IMR-90 (cell line): Measurements from ENCODE around the gene HOXB8. TPM values are rescaled to one million over a fixed set of nuclear protein-coding genes. Genes with fewer than 3 reads are reported as not detected.

ENCODE experiments used
- ATAC-seq: fragments of 200-7000 bp; cut with Tn5 transposase; 2 replicates; pipeline ENCODE4 v1.9.1; 2020; ENCODE audit warnings: low read depth, mild to moderate bottlenecking, moderate library complexity
- BruUV-seq: library from RNA; stranded (reverse); fragments of 400-500 nt; replicated peaks from 2 replicates; lab custom pipeline; 2021; lab: Mats Ljungman, UMichigan
- CTCF ChIA-PET: fragments of 300-600 bp; formaldehyde crosslinking; extraction: SDS; loops from one replicate; lab custom pipeline; 2021; ENCODE audit warnings: antibody characterized with exemption; lab: Yijun Ruan, JAX
- POLR2A ChIA-PET: fragments of 300-600 bp; sonication (Branson Sonifier 250); formaldehyde crosslinking; loops from one replicate; lab custom pipeline; 2022; ENCODE audit warnings: antibody characterized with exemption; ENCODE audit not compliant: unreplicated experiment; lab: Charles Lee
- DNase-seq: peaks from one replicate; pipeline ENCODE4 v3.0.0; 2013
- H2AFZ ChIP-seq: replicated peaks from 2 replicates; pipeline ENCODE3; 2013; ENCODE audit warnings: low read length, mild to moderate bottlenecking; ENCODE audit not compliant: poor library complexity
- H2AK5ac ChIP-seq: 2 replicates; pipeline ENCODE4 v1.6.1; 2013; ENCODE audit warnings: low read depth, low read length, inconsistent platforms
- H2AK9ac ChIP-seq: replicated peaks from 2 replicates; pipeline ENCODE3; 2013; ENCODE audit warnings: mild to moderate bottlenecking, low read depth, low read length, moderate library complexity; ENCODE audit not compliant: poor library complexity
- H2BK120ac ChIP-seq: 2 replicates; pipeline ENCODE4 v1.6.1; 2013; ENCODE audit warnings: low read depth, low read length, inconsistent platforms
- H2BK15ac ChIP-seq: 3 replicates; pipeline ENCODE4 v1.6.1; 2013; ENCODE audit warnings: low read depth, low read length, inconsistent platforms
- H2BK20ac ChIP-seq: 2 replicates; pipeline ENCODE4 v1.6.1; 2013; ENCODE audit warnings: low read depth, mild to moderate bottlenecking, inconsistent platforms, low read length, moderate library complexity
- H2BK5ac ChIP-seq: 2 replicates; pipeline ENCODE4 v1.6.1; 2013; ENCODE audit warnings: mild to moderate bottlenecking, low read depth, low read length, inconsistent platforms; ENCODE audit not compliant: poor library complexity, severe bottlenecking
- H3K14ac ChIP-seq: replicated peaks from 2 replicates; pipeline ENCODE4 v1.6.1; 2013; ENCODE audit warnings: low read depth, low read length, inconsistent platforms
- H3K18ac ChIP-seq: 2 replicates; pipeline ENCODE4 v1.6.1; 2013; ENCODE audit warnings: low read depth, low read length, control low read depth
- H3K23ac ChIP-seq: 2 replicates; pipeline ENCODE4 v1.6.1; 2013; ENCODE audit warnings: low read depth, low read length, inconsistent platforms
- H3K27ac ChIP-seq: 2 replicates; pipeline ENCODE4 v1.5.1; 2013; ENCODE audit warnings: mild to moderate bottlenecking, control low read depth, low read length; ENCODE audit not compliant: insufficient read depth
- H3K27me3 ChIP-seq: 2 replicates; pipeline ENCODE4 v1.6.1; 2013; ENCODE audit warnings: low read length; ENCODE audit not compliant: control insufficient read depth, insufficient read depth
- H3K36me3 ChIP-seq: 2 replicates; pipeline ENCODE4 v1.6.1; 2013; ENCODE audit warnings: low read length, mixed read lengths; ENCODE audit not compliant: control insufficient read depth, insufficient read depth
- H3K4ac ChIP-seq: 2 replicates; pipeline ENCODE4 v1.6.1; 2013; ENCODE audit warnings: low read depth, low read length, inconsistent platforms
- H3K4me1 ChIP-seq: 2 replicates; pipeline ENCODE4 v1.6.1; 2013; ENCODE audit warnings: low read length, mixed read lengths; ENCODE audit not compliant: control insufficient read depth, insufficient read depth
- H3K4me2 ChIP-seq: 2 replicates; pipeline ENCODE4 v1.6.1; 2013; ENCODE audit warnings: low read depth, mild to moderate bottlenecking, control low read depth, low read length, moderate library complexity
- H3K4me3 ChIP-seq: 2 replicates; pipeline ENCODE4 v1.5.1; 2013; ENCODE audit warnings: low read depth, mild to moderate bottlenecking, control low read depth, low read length, moderate library complexity; ENCODE audit not compliant: insufficient read depth
- H3K56ac ChIP-seq: 2 replicates; pipeline ENCODE4 v1.6.1; 2013; ENCODE audit warnings: low read length, inconsistent platforms; ENCODE audit not compliant: insufficient read depth; ENCODE audit errors: extremely low read depth
- H3K79me1 ChIP-seq, 2 experiments: 2 replicates each; pipeline ENCODE4 v1.6.1; 2013; ENCODE audit warnings: low read length in 2 of 2, inconsistent platforms in 1 of 2, low read depth in 1 of 2
- H3K9ac ChIP-seq: 2 replicates; pipeline ENCODE4 v1.6.1; 2013; ENCODE audit warnings: low read depth, low read length, control low read depth
- H3K9me1 ChIP-seq: 2 replicates; pipeline ENCODE4 v1.6.1; 2013; ENCODE audit warnings: low read length, inconsistent platforms; ENCODE audit not compliant: insufficient read depth
- H3K9me3 ChIP-seq: 2 replicates; pipeline ENCODE4 v1.6.1; 2013; ENCODE audit warnings: low read length; ENCODE audit not compliant: control insufficient read depth, insufficient read depth
- H4K20me1 ChIP-seq: 2 replicates; pipeline ENCODE4 v1.6.1; 2013; ENCODE audit warnings: low read length, inconsistent platforms; ENCODE audit not compliant: insufficient read depth
- H4K5ac ChIP-seq: 2 replicates; pipeline ENCODE4 v1.6.1; 2013; ENCODE audit warnings: mild to moderate bottlenecking, low read depth, low read length, control low read depth
- H4K8ac ChIP-seq, 2 experiments: 2 replicates each; pipeline ENCODE4 v1.6.1; 2013; ENCODE audit warnings: low read depth in 2 of 2, low read length in 2 of 2, control low read depth in 1 of 2, inconsistent platforms in 1 of 2
- H4K91ac ChIP-seq: 2 replicates; pipeline ENCODE4 v1.6.1; 2013; ENCODE audit warnings: low read depth, low read length, inconsistent platforms; ENCODE audit not compliant: insufficient read depth
- BHLHE40 ChIP-seq: fragments of 150-350 bp; IDR thresholded peaks from 2 replicates; pipeline ENCODE4 v1.6.1; 2016; ENCODE audit warnings: mild to moderate bottlenecking, low read depth, low read length
- CEBPB ChIP-seq: IDR thresholded peaks from 2 replicates; pipeline ENCODE4 v1.6.1; 2012; ENCODE audit warnings: low read depth, low read length, improper control_type of control experiment
- CTCF ChIP-seq: conservative IDR thresholded peaks from 2 replicates; pipeline ENCODE4 v1.5.1; 2012; ENCODE audit warnings: mild to moderate bottlenecking, low read depth, low read length, improper control_type of control experiment
- FOS ChIP-seq: fragments of 150-350 bp; IDR thresholded peaks from 2 replicates; pipeline ENCODE4 v1.6.1; 2016; ENCODE audit warnings: low read depth, low read length
- MAFK ChIP-seq: IDR thresholded peaks from 2 replicates; pipeline ENCODE4 v1.6.1; 2012; ENCODE audit warnings: low read depth, low read length, improper control_type of control experiment
- MAZ ChIP-seq: IDR thresholded peaks from 2 replicates; pipeline ENCODE4 v1.6.1; 2012; ENCODE audit warnings: low read depth, mild to moderate bottlenecking, low read length, improper control_type of control experiment, moderate library complexity, borderline replicate concordance
- MXI1 ChIP-seq: IDR thresholded peaks from 2 replicates; pipeline ENCODE4 v1.6.1; 2012; ENCODE audit warnings: low read depth, mild to moderate bottlenecking, low read length, moderate library complexity, borderline replicate concordance
- NFE2L2 ChIP-seq: fragments of 150-350 bp; IDR thresholded peaks from 2 replicates; pipeline ENCODE4 v1.6.1; 2016; ENCODE audit warnings: low read depth, mild to moderate bottlenecking, low read length
- POLR2A ChIP-seq: IDR thresholded peaks from 2 replicates; pipeline ENCODE4 v1.6.1; 2012; ENCODE audit warnings: mild to moderate bottlenecking, low read depth, low read length
- RAD21 ChIP-seq: IDR thresholded peaks from 2 replicates; pipeline ENCODE4 v1.6.1; 2012; ENCODE audit warnings: low read length, improper control_type of control experiment
- RCOR1 ChIP-seq: IDR thresholded peaks from 2 replicates; pipeline ENCODE4 v1.6.1; 2012; ENCODE audit warnings: mild to moderate bottlenecking, low read length, improper control_type of control experiment; ENCODE audit not compliant: insufficient replicate concordance
- RFX5 ChIP-seq: IDR thresholded peaks from 2 replicates; pipeline ENCODE4 v1.8.0; 2012; ENCODE audit warnings: low read depth, mild to moderate bottlenecking, low read length, moderate library complexity
- SMC3 ChIP-seq: fragments of 150-350 bp; IDR thresholded peaks from 2 replicates; pipeline ENCODE4 v1.6.1; 2016; ENCODE audit warnings: low read depth, mild to moderate bottlenecking, antibody characterized with exemption, low read length, moderate library complexity
- USF2 ChIP-seq: fragments of 150-350 bp; IDR thresholded peaks from 2 replicates; pipeline ENCODE4 v1.6.1; 2017; ENCODE audit warnings: mild to moderate bottlenecking, antibody characterized with exemption, low read length, low read depth
- WGBS, 2 experiments: methylation state at CpG; one replicate each; pipeline versions ENCODE4 v1.1.5 to v1.1.7; 2013; ENCODE audit warnings: missing lambda C conversion rate in 2 of 2; ENCODE audit not compliant: insufficient read length in 1 of 2; ENCODE audit errors: extremely low coverage in 2 of 2; 5-methylcytosine and 5-hydroxymethylcytosine counted together
- dilution Hi-C: fragments of 300-500 bp; cut with HindIII; formaldehyde crosslinking; loops from one replicate; pipeline ENCODE4 v1.14.3; 2018; ENCODE audit warnings: low sequenced_read_pairs; ENCODE audit not compliant: unreplicated experiment
- in situ Hi-C: fragments of 300-500 bp; cut with MboI; formaldehyde crosslinking; loops from 3 replicates; pipeline ENCODE4 v1.14.3; 2019; ENCODE audit warnings: low sequenced_read_pairs, inconsistent platforms, mixed read lengths
- intact Hi-C: fragments of 100-400 bp; cut with micrococcal nuclease; formaldehyde crosslinking; loops from 2 replicates; pipeline ENCODE4 v1.10.0; 2022
- polyA plus RNA-seq, 3 experiments: library from polyadenylated mRNA; depleted of rRNA; stranded (reverse); fragments of >200 nt; gene quantifications; 2 replicates each; pipeline ENCODE4 v1.2.3, GENCODE V29; 2012; ENCODE audit warnings: low replicate concordance in 1 of 3
- total RNA-seq: library from RNA; depleted of rRNA; stranded (reverse); fragments of >200 nt; gene quantifications from 2 replicates; pipeline ENCODE4 v1.2.3, GENCODE V29; 2012
- TF ChIP-seq, protein P1 (sequence below): fragments of 150-350 bp; IDR thresholded peaks from 2 replicates; pipeline ENCODE4 v1.6.1; 2016; ENCODE audit warnings: low read depth, mild to moderate bottlenecking, low read length, moderate library complexity, borderline replicate concordance

Gene HOXB8
- total and polyA plus RNA-seq, 2 of the 4 experiments (the other 2 are of a cell fraction) = 0.54 to 5.3 TPM

GRCh38 chr17:48583708-48584222, 31.3 kb downstream of the HOXB8 start:
- H3K14ac ChIP-seq = peak overlapping the region; percentile 92

More at GRCh38 chr17:48583708-48584222, 31.3 kb downstream of the HOXB8 start:
- peak overlapping the region; percentile 99 for H2BK5ac ChIP-seq
- H2AK9ac ChIP-seq = no peak overlapping the region
- peak overlapping the region; percentile 100 for H3K9ac ChIP-seq
- TF ChIP-seq SMC3 (no peak), BHLHE40 (no peak), RFX5 (no peak), NFE2L2 (no peak), MXI1 (no peak), RAD21 (no peak), MAFK (no peak), RCOR1 (no peak), POLR2A (no peak), USF2 (no peak), MAZ (no peak), CTCF (no peak), FOS (no peak), CEBPB (no peak)
- TF ChIP-seq, protein P1, sequence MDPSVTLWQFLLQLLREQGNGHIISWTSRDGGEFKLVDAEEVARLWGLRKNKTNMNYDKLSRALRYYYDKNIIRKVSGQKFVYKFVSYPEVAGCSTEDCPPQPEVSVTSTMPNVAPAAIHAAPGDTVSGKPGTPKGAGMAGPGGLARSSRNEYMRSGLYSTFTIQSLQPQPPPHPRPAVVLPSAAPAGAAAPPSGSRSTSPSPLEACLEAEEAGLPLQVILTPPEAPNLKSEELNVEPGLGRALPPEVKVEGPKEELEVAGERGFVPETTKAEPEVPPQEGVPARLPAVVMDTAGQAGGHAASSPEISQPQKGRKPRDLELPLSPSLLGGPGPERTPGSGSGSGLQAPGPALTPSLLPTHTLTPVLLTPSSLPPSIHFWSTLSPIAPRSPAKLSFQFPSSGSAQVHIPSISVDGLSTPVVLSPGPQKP = no peak
- peak overlapping the region; percentile 93 for H2BK120ac ChIP-seq
- H3K56ac ChIP-seq = peak overlapping the region; percentile 82; the same call in 1 of the 2 replicates
- no peak overlapping the region for H3K4me3 ChIP-seq
- no TSS peak for BruUV-seq
- H3K4me2 ChIP-seq = peak overlapping the region; percentile 98
- DNase-seq (peak; percentile 10), ATAC-seq (no peak)
- ChIA-PET CTCF (interaction anchor here (1.7 to 1.9 kb wide), 2 partner anchors 9 to 91 kb away, joined by 4 to 5 read pairs; partner anchors contain the start of gene HOXB5), POLR2A (interaction anchor here (0.6 to 1.5 kb wide), 3 partner anchors 13 to 28 kb away, joined by 4 to 6 read pairs (median 5); no protein-coding TSS in a partner anchor)
- no peaks in the 10 kb centered on the region; the same call in 1 of the 2 replicates for H3K9me1 ChIP-seq
- peak overlapping the region; percentile 100 for H3K27ac ChIP-seq
- peak overlapping the region; percentile 87 for H2AK5ac ChIP-seq
- peak overlapping the region; percentile 82 to 89 for H4K8ac ChIP-seq
- H3K18ac ChIP-seq = peak overlapping the region; percentile 85
- no peaks in the 10 kb centered on the region for H3K79me1 ChIP-seq
- peak overlapping the region; percentile 76 for H4K5ac ChIP-seq
- peak overlapping the region; percentile 96 for H4K91ac ChIP-seq
- no peak overlapping the region for H2AFZ ChIP-seq
- dilution Hi-C loops = no loop called here
- H3K36me3 ChIP-seq = peaks cover 18% of the 10 kb centered on the region; the same call in 1 of the 2 replicates
- H4K20me1 ChIP-seq = no peaks in the 10 kb centered on the region; the same call in 1 of the 2 replicates
- peaks cover 10% of the 10 kb centered on the region for H3K4me1 ChIP-seq
- H3K23ac ChIP-seq = peak overlapping the region; percentile 97
- in situ Hi-C loops = no loop called here
- no peaks in the 10 kb centered on the region for H3K9me3 ChIP-seq
- H3K4ac ChIP-seq = peak overlapping the region; percentile 99
- no peaks in the 10 kb centered on the region for H3K27me3 ChIP-seq
- peak overlapping the region; percentile 75 for H2BK15ac ChIP-seq
- peak overlapping the region; percentile 76 for H2BK20ac ChIP-seq
- no CpG with 5 or more reads among the region's 3 CpGs for WGBS, 2 experiments
- intact Hi-C loops = no loop called here
